GM21447 (cell line): ENCODE measurements around the gene PILRB.
"Not testable (repeated sequence)": the region's sequence is repeated elsewhere in the genome, so short reads cannot be mapped to it uniquely, and the experiment has no call there.

ENCODE experiments used
- ATAC-seq: cut with Tn5 transposase; IDR thresholded peaks from one replicate; pipeline ENCODE4 v1.9.1; 2021; ENCODE audit not compliant: unreplicated experiment

The PILRB gene

GRCh38 chr7:100358027-100358856 is at the start of gene PILRB:
PILRB (plus strand) TSS chr7:100358117; CDS start chr7:100358303, 186 bp downstream.
- ATAC-seq, result no peak

DNA sequence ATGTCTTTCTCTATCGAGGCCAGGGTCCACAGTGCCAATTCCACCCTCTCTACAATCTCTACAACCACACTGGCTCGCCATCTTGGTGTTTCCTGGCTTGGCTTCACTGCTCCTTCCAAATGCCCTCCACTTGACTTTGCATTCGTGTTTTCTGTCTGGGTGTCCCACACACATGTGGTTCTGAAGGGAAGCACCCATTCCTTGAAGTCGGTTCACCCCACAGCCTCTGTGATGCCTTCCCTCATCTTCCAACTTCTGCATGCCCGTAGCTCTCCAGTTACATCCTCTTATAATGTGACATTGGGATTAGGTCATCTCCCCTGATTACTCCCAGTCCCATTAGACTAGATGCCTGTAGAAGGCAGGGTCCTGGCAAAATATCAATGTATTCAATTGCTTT is 39.6 kb upstream of the PILRB start:
- not testable (repeated sequence) for ATAC-seq

- not testable (repeated sequence) for ATAC-seq
Observed at GRCh38 chr7:100321648-100322047, 36.3 kb upstream of the PILRB start.

DNA sequence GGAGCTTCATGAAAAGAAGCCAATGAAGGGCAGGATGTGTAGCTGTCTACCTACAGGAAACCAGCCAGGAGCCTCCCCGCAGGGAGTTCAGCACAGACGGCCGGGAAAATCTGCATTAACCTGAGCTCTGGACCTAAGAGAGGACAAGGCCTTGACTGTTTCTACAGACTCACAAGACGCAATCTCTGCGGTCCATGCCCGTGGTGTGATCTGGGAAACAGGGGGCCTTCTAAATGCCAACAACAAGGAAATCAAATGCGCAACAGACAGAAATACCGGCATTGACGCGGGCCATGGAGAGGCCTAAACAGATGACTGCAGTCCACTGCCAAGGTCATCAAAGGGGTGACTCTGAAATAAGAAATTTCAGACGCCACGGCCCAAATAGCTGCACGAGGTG is 33.7 kb upstream of the PILRB start:
- not testable (repeated sequence) for ATAC-seq

DNA sequence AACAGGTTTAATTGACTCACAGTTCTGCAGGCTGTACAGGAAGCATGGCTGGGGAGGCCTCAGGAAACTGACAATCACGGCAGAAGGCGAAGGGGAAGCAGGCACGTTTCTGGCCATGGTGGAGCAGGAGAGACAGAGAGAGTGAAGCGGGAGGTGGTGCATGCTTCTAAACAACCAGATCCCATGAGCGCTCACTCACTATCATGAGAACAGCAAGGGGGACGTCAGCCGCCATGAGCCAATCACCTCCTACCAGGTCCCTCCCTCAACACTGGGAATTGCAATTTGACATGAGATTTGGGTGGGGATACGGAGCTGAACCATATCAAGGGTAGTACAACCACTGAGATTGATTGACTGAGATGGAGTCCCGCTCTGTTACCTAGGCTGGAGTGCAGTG is 32.2 kb upstream of the PILRB start:
- not testable (repeated sequence) for ATAC-seq

GRCh38 chr7:100326914-100327313 is 31.0 kb upstream of the PILRB start:
- ATAC-seq, result not testable (repeated sequence)

DNA sequence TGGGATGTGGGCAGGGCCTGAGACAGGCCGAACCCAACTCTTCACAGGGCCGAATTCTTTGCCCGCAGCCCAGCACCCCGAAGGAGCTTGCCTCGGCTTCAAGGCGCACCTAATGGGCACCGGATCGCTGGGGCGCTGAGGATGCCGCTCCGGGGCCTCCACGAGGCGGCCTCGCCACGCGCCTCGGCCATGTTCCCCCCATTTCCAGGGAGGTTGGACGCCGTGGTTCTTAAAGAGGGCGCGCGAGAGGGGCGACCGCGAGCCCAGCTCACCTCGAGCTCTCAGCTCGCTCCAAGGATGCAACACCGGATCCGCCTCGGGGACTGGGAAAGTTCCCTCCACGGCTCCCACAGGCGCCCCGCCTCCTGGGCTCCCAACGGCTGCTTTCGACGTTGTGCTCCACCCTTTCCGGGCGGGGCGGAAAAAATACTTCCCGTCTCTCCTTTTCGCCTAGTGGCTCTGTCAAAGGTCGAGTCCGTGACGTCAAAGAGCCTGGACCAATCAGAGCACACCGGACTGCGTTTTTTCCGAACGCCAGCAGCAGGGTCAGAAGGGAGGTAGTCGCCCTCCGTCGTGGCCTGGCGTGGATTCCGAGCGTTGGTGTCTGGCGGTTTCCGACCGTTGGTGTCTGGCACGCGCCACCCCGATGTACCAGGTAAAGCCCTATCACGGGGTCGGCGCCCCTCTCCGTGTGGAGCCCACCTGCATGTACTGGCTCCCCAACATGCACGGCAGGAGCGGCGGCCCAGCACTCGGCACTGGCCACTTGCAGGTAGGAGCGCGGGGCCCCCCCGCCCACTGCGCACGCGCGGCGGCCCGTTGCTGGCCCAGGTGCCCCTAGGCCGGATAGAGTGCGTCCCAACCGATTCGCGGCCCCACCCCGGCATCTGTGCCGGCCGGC is 22.1 kb upstream of the PILRB start:
- ATAC-seq, result peak; percentile 91

DNA sequence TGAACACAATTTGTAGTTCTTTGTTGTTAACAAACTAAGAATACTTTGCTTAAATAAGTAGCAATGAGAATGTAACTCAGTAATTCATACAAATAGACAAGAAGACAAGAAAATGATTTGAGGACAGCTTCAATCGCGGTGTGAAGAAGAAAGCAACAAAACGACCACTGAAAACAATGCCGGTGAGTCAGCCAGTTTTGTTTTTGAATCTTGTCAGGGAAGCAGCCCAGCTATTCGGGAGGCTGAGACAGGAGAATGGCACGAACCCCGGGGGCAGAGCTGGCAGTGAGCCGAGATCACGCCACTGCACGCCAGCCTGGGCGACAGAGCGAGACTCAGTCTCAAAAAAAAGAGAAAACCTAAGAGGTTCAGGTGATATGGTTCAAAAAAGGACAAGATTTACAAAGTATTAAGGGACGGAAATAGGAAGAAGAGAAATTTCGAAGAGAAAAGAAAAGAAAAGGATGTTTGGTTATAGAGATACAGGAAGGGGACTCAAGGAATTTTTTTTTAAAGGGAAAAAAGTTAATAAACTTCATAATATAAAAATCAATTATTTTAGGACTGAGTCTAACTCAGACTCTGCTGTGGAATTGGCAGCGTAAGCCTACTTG is 19.7 kb upstream of the PILRB start:
- ATAC-seq, result not testable (repeated sequence)

DNA sequence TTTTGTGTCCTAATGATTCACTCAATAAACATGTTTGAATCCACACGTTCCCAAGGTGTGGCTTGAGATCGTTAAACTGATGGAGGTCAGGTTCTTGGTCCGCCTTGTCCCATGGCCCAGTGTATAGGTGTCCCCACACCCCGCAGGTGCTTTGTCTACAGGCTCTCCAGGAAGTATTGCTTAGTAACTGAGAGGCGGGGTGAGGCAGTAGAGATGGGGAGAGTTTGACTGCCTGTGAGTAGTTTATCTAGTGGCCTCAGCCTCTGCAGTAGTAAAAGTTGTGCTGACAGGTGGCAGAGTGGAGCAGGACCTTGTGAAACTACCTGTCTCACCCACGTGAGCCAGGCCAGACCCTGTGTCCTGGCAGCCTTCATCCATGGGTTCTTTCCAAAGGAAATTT is 16.6 kb upstream of the PILRB start:
- ATAC-seq, result not testable (repeated sequence)

DNA sequence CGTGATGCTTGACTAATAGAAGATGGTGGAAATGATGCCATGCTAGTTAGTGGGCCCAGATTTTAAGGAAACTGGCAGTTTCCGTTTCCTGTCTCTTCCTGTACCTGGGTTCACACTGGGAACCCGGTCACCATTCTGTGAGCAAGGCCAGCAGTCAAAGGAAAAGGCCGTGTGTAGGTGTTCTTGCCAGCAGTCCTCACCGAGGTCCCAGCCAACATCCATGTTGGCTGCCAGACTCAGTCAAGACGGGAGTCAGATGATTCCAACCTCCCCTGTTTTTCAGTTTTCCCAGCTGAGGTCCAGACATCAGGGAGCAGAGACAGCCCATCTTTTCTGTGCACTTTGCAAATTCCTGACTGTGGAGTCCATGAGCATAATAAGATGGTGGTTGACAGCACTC is 15.2 kb upstream of the PILRB start:
- no peak for ATAC-seq

- not testable (repeated sequence) for ATAC-seq
Observed at GRCh38 chr7:100344124-100344559, 13.8 kb upstream of the PILRB start.

DNA sequence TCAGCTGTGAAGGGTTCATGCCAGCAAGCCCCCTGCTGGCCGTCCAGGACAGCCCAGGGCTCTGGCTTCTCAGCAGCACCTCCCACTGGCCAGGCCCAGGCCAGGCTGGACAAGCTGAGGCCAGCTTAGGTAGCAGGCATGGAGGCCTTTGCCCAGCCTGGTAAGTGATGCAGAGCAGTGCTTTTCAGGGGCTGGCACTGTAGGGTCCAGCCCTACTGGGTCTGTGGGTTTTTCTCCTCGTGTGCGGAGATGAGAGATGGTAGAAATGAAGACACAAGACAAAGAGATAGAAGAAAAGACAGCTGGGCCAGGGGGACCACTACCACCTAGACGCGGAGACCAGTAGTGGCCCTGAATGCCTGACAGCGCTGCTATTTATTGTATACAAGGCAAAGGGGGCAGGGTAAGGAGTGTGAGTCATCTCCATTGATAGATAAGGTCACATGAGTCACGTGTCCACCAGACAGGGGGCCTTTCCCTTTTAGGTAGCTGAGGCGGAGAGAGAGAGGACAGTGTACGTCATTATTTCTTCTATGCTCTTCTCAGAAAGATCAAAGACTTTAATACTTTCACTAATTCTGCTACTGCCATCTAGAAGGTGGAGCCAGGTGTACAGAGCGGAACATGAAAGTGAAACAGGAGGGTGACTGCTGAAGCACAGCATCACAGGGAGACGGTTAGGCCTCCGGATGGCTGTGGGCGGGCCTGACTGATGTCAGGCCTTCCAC is 13.2 kb upstream of the PILRB start:
- ATAC-seq, result peak; percentile 70

DNA sequence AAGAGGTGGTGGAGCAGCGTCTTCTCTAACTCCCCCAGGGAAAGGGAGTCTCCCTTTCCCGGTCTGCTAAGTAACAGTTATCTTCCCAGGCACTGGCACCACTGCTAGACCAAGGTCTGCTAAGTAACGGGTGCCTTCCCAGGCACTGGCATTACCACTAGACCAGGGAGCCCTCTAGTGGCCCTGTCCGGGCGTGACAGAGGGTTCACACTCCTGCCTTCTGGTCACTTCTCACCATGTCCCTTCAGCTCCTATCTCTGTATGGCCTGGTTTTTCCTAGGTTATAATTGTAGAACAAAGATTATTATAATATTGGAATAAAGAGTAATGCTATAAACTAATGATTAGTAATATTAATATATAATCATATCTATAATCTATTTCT is 12.6 kb upstream of the PILRB start:
- ATAC-seq, result peak; percentile 27

DNA sequence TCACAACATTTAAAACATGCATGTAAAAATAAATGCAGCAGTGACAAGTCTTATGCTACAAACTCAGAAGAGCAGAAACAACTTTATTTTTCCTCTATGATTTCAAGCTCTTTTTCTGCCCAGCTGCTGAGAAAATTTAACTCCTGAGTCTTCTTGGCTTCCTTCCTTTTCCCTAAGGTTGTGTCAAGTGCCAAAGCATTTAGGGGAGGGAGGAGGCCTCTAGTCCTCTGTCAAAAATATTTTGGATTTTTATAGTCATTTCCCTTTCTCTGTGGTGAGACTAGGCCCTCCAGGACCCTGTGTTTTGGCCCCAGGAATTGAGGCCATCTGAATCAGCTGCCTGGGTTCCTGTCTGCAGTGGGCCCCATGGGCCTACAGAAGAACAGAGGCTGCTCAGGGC is 11.0 kb upstream of the PILRB start:
- no peak for ATAC-seq

DNA sequence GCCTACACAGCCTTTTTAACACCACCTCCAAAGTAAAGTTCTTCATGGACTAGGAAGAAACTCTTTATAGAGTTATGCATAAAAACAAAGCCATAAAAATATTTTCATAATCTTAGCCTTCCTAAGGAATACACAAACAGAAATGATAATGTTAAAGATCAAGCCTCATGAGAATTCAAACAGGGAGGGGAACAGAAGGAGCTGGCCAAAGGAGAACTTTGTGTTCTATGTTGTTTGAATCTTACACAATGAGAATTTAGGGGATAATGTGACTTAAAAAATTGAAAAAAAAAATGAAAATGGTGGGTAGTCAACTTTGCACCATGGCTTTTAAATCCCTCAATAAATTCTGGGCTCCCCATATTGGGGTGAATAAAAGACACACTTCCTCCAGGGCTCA is 9.1 kb upstream of the PILRB start:
- ATAC-seq, result no peak

- ATAC-seq, result no peak
Observed at GRCh38 chr7:100349757-100350156, 8.2 kb upstream of the PILRB start.

DNA sequence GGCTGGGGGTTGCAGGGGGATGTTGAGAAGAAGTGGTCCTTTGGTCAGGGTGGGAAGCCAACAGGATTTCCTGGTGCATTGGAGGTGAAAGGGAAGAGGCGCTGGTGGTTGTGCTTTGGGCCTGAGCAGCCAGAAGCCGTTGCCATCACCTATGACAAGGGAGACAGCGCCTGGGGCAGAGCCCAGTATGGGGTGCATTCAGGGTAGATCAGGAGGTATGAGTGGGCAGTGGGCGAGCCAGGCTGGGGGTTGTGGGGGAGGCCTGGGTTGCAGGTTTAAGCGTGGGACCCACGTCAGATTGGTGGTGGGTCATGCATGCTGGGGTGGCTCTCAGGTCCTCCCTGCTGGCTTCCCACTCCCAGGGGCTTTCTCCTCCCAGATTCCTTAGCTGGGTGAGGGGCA is 6.3 kb upstream of the PILRB start:
- no peak for ATAC-seq

DNA sequence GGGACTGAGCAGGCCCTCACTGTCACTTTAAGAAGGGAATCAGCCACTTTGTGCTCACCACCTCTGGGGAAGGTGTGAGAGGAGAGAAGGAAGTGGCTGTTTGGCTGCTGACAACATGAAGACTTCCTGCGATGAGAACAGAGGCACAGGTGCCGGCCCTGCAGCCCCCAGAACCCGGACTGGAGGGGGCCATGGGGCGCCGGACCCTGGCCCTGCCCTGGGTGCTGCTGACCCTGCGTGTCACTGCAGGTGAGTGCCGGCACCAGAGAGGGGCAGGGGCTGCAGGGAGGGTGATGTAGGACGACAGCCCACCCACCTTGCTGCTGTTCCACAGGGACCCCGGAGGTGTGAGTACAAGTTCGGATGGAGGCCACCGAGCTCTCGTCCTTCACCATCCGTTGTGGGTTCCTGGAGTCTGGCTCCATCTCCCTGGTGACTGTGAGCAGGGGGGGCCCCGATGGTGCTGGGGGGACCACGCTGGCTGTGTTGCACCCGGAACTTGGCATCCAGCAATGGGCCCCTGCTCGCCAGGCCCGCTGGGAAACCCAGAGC is 5.6 kb upstream of the PILRB start:
- not testable (repeated sequence) for ATAC-seq

- ATAC-seq, result no peak
Observed at GRCh38 chr7:100352984-100353684, 4.8 kb upstream of the PILRB start.
